Body of pancreas (tissue), 4 donors: Measurements from ENCODE around the gene FAM98C. TPM values are rescaled to one million over a fixed set of nuclear protein-coding genes. Genes with fewer than 3 reads are reported as not detected.

ENCODE experiments used
- ATAC-seq: fragments of 150-250 bp; one replicate; pipeline ENCODE4 v1.9.1; 2016
- DNase-seq, 4 donors: peaks; one replicate each; pipeline ENCODE4 v3.0.0-alpha.2; 2019
- H3K27ac ChIP-seq, 4 donors: fragments of 200-600 bp; sonication (generic); 1 replicate in 3 of 4; 2 replicates in 1 of 4; pipeline versions ENCODE4 v1.5.1 to v1.6.1; 2016 to 2019; ENCODE audit warnings: mild to moderate bottlenecking in 1 of 4, mixed read lengths in 1 of 4, moderate library complexity in 1 of 4
- H3K27me3 ChIP-seq, 2 donors: fragments of 200-600 bp; sonication (generic); one replicate each; pipeline ENCODE4 v1.6.0; 2016; ENCODE audit warnings: mild to moderate bottlenecking in 1 of 2
- H3K36me3 ChIP-seq, 2 donors: fragments of 200-600 bp; sonication (generic); replicated peaks in 1 of 2; 2 replicates each; pipeline ENCODE4 v1.5.1; 2016; ENCODE audit warnings: low read depth in 2 of 2; ENCODE audit not compliant: insufficient read depth in 1 of 2
- H3K4me1 ChIP-seq: fragments of 200-600 bp; sonication (generic); one replicate; pipeline ENCODE4 v1.6.0; 2016
- H3K4me3 ChIP-seq, 2 donors: fragments of 200-600 bp; sonication (generic); 1 replicate in 1 of 2; 2 replicates in 1 of 2; pipeline ENCODE4 v1.5.1; 2016 to 2019
- H3K9me3 ChIP-seq, 3 donors: fragments of 200-600 bp; sonication (generic); 1 replicate in 2 of 3; 2 replicates in 1 of 3; pipeline ENCODE4 v1.5.1; 2016
- POLR2A ChIP-seq, 3 donors: fragments of 450-650 bp; IDR thresholded peaks; one replicate each; pipeline ENCODE4 v1.6.1; 2016; ENCODE audit warnings: antibody characterized with exemption in 3 of 3, mild to moderate bottlenecking in 2 of 3
- WGBS, 2 donors: methylation state at CpG; one replicate each; pipeline ENCODE4 v1.1.5; 2017; 5-methylcytosine and 5-hydroxymethylcytosine counted together
- intact Hi-C: fragments of 100-400 bp; cut with DNase I; formaldehyde crosslinking; loops from one replicate; pipeline ENCODE4 v1.15.1; 2023
- total RNA-seq, 2 donors: library from RNA; depleted of rRNA; stranded (reverse); fragments of >200 nt; gene quantifications; one replicate each; pipeline ENCODE4 v1.1.0, GENCODE V29; 2016
- TF ChIP-seq, protein P1 (sequence below), 7 experiments: fragments of 450-650 bp in 4 of 7; fragments of 200-600 bp in 3 of 7; sonication (generic) in 3 of 7; IDR thresholded peaks; one replicate each; pipeline ENCODE4 v1.5.1; 2016 to 2019; ENCODE audit warnings: antibody characterized with exemption in 7 of 7

The FAM98C gene
- total RNA-seq, 2 donors from 2014 or later: 24.9 to 51.4 TPM

GRCh38 chr19:38377052-38377451, 25.8 kb upstream of the FAM98C start:
- WGBS, 2 donors: 97 to 100% methylated on average over 4 of the region's 4 CpGs
- H3K9me3 ChIP-seq: no peaks in the 10 kb centered on the region
- ATAC-seq: no peak

GRCh38 chr19:38378866-38379265, 24.0 kb upstream of the FAM98C start:
- H3K4me3 ChIP-seq: no peak overlapping the region
- H3K27me3 ChIP-seq: no peaks in the 10 kb centered on the region
- peaks cover 12 to 34% of the 10 kb centered on the region in 2 donors for H3K36me3 ChIP-seq
- H3K9me3 ChIP-seq: no peaks in the 10 kb centered on the region
- H3K4me1 ChIP-seq: peaks cover 22% of the 10 kb centered on the region
- whole genome bisulfite sequencing, 2 donors: 88 to 90% methylated on average over 10 of the region's 10 CpGs
- no peak for TF ChIP-seq POLR2A (IDR thresholded peaks at IDR 0.05)
- TF ChIP-seq, protein P1, sequence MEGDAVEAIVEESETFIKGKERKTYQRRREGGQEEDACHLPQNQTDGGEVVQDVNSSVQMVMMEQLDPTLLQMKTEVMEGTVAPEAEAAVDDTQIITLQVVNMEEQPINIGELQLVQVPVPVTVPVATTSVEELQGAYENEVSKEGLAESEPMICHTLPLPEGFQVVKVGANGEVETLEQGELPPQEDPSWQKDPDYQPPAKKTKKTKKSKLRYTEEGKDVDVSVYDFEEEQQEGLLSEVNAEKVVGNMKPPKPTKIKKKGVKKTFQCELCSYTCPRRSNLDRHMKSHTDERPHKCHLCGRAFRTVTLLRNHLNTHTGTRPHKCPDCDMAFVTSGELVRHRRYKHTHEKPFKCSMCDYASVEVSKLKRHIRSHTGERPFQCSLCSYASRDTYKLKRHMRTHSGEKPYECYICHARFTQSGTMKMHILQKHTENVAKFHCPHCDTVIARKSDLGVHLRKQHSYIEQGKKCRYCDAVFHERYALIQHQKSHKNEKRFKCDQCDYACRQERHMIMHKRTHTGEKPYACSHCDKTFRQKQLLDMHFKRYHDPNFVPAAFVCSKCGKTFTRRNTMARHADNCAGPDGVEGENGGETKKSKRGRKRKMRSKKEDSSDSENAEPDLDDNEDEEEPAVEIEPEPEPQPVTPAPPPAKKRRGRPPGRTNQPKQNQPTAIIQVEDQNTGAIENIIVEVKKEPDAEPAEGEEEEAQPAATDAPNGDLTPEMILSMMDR (IDR thresholded peaks at IDR 0.05): no peak
- no peak overlapping the region for H3K27ac ChIP-seq
- intact Hi-C loops: no loop called here
- ATAC-seq: no peak
- DNase-seq: no peak

More at GRCh38 chr19:38377052-38377451, 25.8 kb upstream of the FAM98C start:
- Histone ChIP-seq H3K27me3 (no peaks in the 10 kb centered on the region), H3K4me1 (peaks cover 24% of the 10 kb centered on the region), H3K36me3 (peaks cover 6 to 24% of the 10 kb centered on the region in 2 donors), H3K4me3 (no peak overlapping the region), H3K27ac (no peak overlapping the region)
- TF ChIP-seq, protein P1 (IDR thresholded peaks at IDR 0.05): no peak
- no peak for TF ChIP-seq POLR2A (IDR thresholded peaks at IDR 0.05)
- intact Hi-C loops: no loop called here
- DNase-seq: no peak

GRCh38 chr19:38381138-38381537, 21.8 kb upstream of the FAM98C start:
- intact Hi-C loops: no loop called here
- no peak for TF ChIP-seq POLR2A (IDR thresholded peaks at IDR 0.05)
- TF ChIP-seq, protein P1 (IDR thresholded peaks at IDR 0.05): no peak
- no peak for DNase-seq
- WGBS, 2 donors: 97% methylated on average over 9 of the region's 9 CpGs
- peaks cover 8% of the 10 kb centered on the region for H3K4me1 ChIP-seq
- H3K36me3 ChIP-seq: peaks cover 12 to 34% of the 10 kb centered on the region in 2 donors
- no peak overlapping the region for H3K4me3 ChIP-seq
- H3K9me3 ChIP-seq: no peaks in the 10 kb centered on the region
- ATAC-seq: no peak
- H3K27ac ChIP-seq: no peak overlapping the region
- H3K27me3 ChIP-seq: no peaks in the 10 kb centered on the region

GRCh38 chr19:38383184-38383583, 19.7 kb upstream of the FAM98C start:
- H3K27me3 ChIP-seq: no peaks in the 10 kb centered on the region
- 87 to 100% methylated on average over 1 to 10 of the region's 10 CpGs for WGBS, 2 donors
- intact Hi-C loops: no loop called here

GRCh38 chr19:38383743-38384142, 19.1 kb upstream of the FAM98C start:
- Histone ChIP-seq H3K36me3 (peaks cover 12 to 34% of the 10 kb centered on the region in 2 donors), H3K9me3 (no peaks in the 10 kb centered on the region), H3K27ac (no peak overlapping the region), H3K27me3 (no peaks in the 10 kb centered on the region), H3K4me1 (peaks cover 24% of the 10 kb centered on the region), H3K4me3 (no peak overlapping the region)
- intact Hi-C loops: no loop called here
- WGBS, 2 donors: 90 to 100% methylated on average over 1 to 2 of the region's 2 CpGs
- TF ChIP-seq POLR2A (IDR thresholded peaks at IDR 0.05): no peak
- TF ChIP-seq, protein P1 (IDR thresholded peaks at IDR 0.05): no peak
- ATAC-seq: no peak
- no peak for DNase-seq

More at GRCh38 chr19:38383184-38383583, 19.7 kb upstream of the FAM98C start:
- ATAC-seq (no peak), DNase-seq (no peak)
- Histone ChIP-seq H3K4me1 (peaks cover 19% of the 10 kb centered on the region), H3K4me3 (no peak overlapping the region), H3K36me3 (peaks cover 12 to 34% of the 10 kb centered on the region in 2 donors), H3K27ac (no peak overlapping the region), H3K9me3 (no peaks in the 10 kb centered on the region)
- TF ChIP-seq, protein P1 (IDR thresholded peaks at IDR 0.05): no peak
- no peak for TF ChIP-seq POLR2A (IDR thresholded peaks at IDR 0.05)
